Psoas muscle (tissue), 8 donors: ENCODE data around the gene STAT4. TPM values are rescaled to one million over a fixed set of nuclear protein-coding genes. Genes with fewer than 3 reads are reported as not detected.

ENCODE experiments used
- ATAC-seq, 4 donors: fragments of 200-7000 bp; cut with Tn5 transposase; one replicate each; pipeline ENCODE4 v1.9.1; 2020; ENCODE audit warnings: moderate library complexity in 3 of 4, mild to moderate bottlenecking in 2 of 4
- DNase-seq, 2 donors: peaks; one replicate each; pipeline ENCODE4 v3.0.0-alpha.2; 2020
- H3K27ac ChIP-seq: fragments of 200-600 bp; one replicate; pipeline ENCODE4 v1.8.0; 2022
- H3K27me3 ChIP-seq, 3 donors: fragments of 200-600 bp in 1 of 3; one replicate each; pipeline versions ENCODE4 v1.6.1 to v1.8.0; 2013 to 2022; ENCODE audit warnings: low read length in 2 of 3, mild to moderate bottlenecking in 2 of 3, moderate library complexity in 1 of 3; ENCODE audit not compliant: insufficient read depth in 3 of 3
- H3K36me3 ChIP-seq, 2 donors: fragments of 200-600 bp in 1 of 2; one replicate each; pipeline versions ENCODE4 v1.6.1 to v1.8.0; 2013 to 2022; ENCODE audit warnings: low read depth in 1 of 2, mild to moderate bottlenecking in 1 of 2, moderate library complexity in 1 of 2; ENCODE audit not compliant: insufficient read depth in 1 of 2
- H3K4me1 ChIP-seq: fragments of 200-600 bp; one replicate; pipeline ENCODE4 v1.8.0; 2022
- H3K4me3 ChIP-seq: fragments of 200-600 bp; one replicate; pipeline ENCODE4 v1.8.0; 2022; ENCODE audit warnings: mild to moderate bottlenecking
- H3K9me3 ChIP-seq: fragments of 200-600 bp; one replicate; pipeline ENCODE4 v1.8.0; 2022
- CTCF ChIP-seq: fragments of 200-600 bp; IDR thresholded peaks from one replicate; pipeline ENCODE4 v1.8.0; 2022; ENCODE audit warnings: antibody characterized with exemption
- WGBS, 3 donors: extraction: QIAGEN DNeasy Blood & Tissue Kit; methylation state at CpG; one replicate each; pipeline versions ENCODE4 v1.1.6 to v1.1.7; 2013; 5-methylcytosine and 5-hydroxymethylcytosine counted together
- intact Hi-C, 2 donors: fragments of 100-400 bp; cut with DNase I; formaldehyde crosslinking; loops; one replicate each; pipeline versions ENCODE4 v1.11.0 to v1.14.2; 2022
- polyA plus RNA-seq, 3 donors: library from polyadenylated mRNA; stranded (reverse); fragments of 200-250 nt; gene quantifications; one replicate each; pipeline ENCODE4 v1.2.3, GENCODE V29; 2013
- total RNA-seq, 4 donors: library from RNA; stranded (reverse); fragmentation: NEBNext Ultra II Directional in 2 of 4; extraction: Animal tissue kit (Norgen Biotek cat#: 25700) in 2 of 4; gene quantifications; one replicate each; pipeline versions ENCODE4 v1.2.1 to v1.2.4, GENCODE V29; 2021 to 2023
- donor health status: healthy with polysubstance abuse.
- donor health status: DM: no; HTN: no; CAD: no; lungs with moderate emphysema.
- donor health status: Bipolar disorder and iron deficiency.
- donor health status: healthy.
- donor health status: DM: yes; HTN: yes; CAD: no.
- donor health status: DM: no; HTN: no; CAD: no.
- donor health status: DM: no; HTN: no; CAD: no.
- donor health status: DM: yes; HTN: yes; CAD: no.

The STAT4 gene
- total and polyA plus RNA-seq, 7 donors: 0.19 to 0.56 (median 0.30) TPM

DNA sequence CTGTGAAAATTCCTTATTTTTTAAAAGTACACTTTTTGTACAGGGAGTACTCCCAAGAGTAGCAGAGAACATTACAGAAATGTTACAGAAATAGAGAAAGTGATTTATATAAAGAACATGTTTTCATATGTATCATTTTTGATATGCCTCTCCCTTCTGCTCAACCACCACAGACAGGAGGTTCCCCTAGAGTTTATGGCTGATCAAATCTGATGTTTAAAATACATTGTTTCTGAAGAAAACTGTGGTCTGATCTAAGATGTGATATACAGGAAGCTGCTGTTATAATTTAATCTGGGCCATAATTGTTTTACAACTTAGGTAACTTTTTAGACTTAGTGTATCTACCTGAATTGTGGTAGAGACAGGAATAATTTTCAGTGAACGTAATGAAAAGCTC, 37.0 kb downstream of the STAT4 start:
- no peak for ATAC-seq
- intact Hi-C loops: no loop called here
- no peak overlapping the region for H3K4me3 ChIP-seq
- DNase-seq: no peak
- no peak overlapping the region for H3K27ac ChIP-seq
- no peaks in the 10 kb centered on the region for H3K9me3 ChIP-seq
- H3K27me3 ChIP-seq: no peaks in the 10 kb centered on the region
- 90 to 100% (median 94%) methylated on average over 1 of the region's 1 CpG for WGBS, 3 donors
- H3K36me3 ChIP-seq: no peaks in the 10 kb centered on the region
- H3K4me1 ChIP-seq: no peaks in the 10 kb centered on the region
- no peak for TF ChIP-seq CTCF

DNA sequence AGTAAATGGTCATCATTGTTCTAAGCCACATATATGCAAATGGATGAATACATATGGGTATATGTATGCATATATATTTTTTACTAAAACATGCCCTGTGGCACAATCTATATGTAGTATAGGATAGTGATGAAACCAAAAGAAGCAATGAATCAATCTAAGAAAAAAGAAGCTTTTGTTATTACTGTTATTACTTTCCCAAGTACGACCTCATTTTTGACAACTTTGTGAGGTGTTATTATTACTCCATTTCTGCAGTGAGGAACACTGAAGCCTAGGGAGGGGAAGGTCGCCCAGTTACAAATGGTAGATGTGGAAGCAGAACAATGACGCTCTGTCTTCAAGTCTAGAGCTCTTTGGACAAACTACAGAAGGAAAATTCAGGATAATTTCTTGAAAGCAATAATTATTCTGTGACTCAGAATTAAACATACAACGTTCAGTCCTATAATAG, 38.3 kb downstream of the STAT4 start:
- no peak for TF ChIP-seq CTCF
- Histone ChIP-seq H3K27ac (no peak overlapping the region), H3K4me1 (no peaks in the 10 kb centered on the region), H3K9me3 (no peaks in the 10 kb centered on the region), H3K27me3 (no peaks in the 10 kb centered on the region), H3K4me3 (no peak overlapping the region), H3K36me3 (no peaks in the 10 kb centered on the region)
- 86 to 90% (median 90%) methylated on average over 4 of the region's 4 CpGs for WGBS, 3 donors
- intact Hi-C loops: no loop called here
- DNase-seq: no peak
- ATAC-seq: no peak

GRCh38 chr2:191109888-191110287, 40.9 kb downstream of the STAT4 start:
- H3K27ac ChIP-seq: no peak overlapping the region
- WGBS, 3 donors: 94 to 95% (median 95%) methylated on average over 2 of the region's 2 CpGs
- no peaks in the 10 kb centered on the region for H3K27me3 ChIP-seq
- DNase-seq: no peak
- intact Hi-C loops: no loop called here
- H3K9me3 ChIP-seq: no peaks in the 10 kb centered on the region
- H3K4me1 ChIP-seq: no peaks in the 10 kb centered on the region
- no peak for ATAC-seq
- no peak for TF ChIP-seq CTCF
- H3K36me3 ChIP-seq: no peaks in the 10 kb centered on the region
- H3K4me3 ChIP-seq: no peak overlapping the region

- Histone ChIP-seq H3K9me3 (no peaks in the 10 kb centered on the region), H3K4me3 (no peak overlapping the region), H3K4me1 (no peaks in the 10 kb centered on the region), H3K36me3 (no peaks in the 10 kb centered on the region), H3K27me3 (no peaks in the 10 kb centered on the region), H3K27ac (no peak overlapping the region)
- no peak for DNase-seq
- intact Hi-C loops: no loop called here
- WGBS, 3 donors: 52 to 53% (median 53%) methylated on average over 4 of the region's 4 CpGs
- TF ChIP-seq CTCF: no peak
- no peak for ATAC-seq
These were observed 42.5 kb downstream of the STAT4 start for GRCh38 chr2:191108331-191108730.

- Histone ChIP-seq H3K36me3 (no peaks in the 10 kb centered on the region), H3K27me3 (no peaks in the 10 kb centered on the region), H3K4me1 (no peaks in the 10 kb centered on the region), H3K27ac (no peak overlapping the region), H3K4me3 (no peak overlapping the region), H3K9me3 (no peaks in the 10 kb centered on the region)
- DNase-seq: no peak
- intact Hi-C loops: no loop called here
- WGBS, 3 donors: 50 to 59% (median 55%) methylated on average over 3 of the region's 3 CpGs
- no peak for ATAC-seq
- no peak for TF ChIP-seq CTCF
These were observed 45.7 kb downstream of the STAT4 start for GRCh38 chr2:191105082-191105481.
